Measurements from ENCODE around the gene RAB11FIP3.

DNA sequence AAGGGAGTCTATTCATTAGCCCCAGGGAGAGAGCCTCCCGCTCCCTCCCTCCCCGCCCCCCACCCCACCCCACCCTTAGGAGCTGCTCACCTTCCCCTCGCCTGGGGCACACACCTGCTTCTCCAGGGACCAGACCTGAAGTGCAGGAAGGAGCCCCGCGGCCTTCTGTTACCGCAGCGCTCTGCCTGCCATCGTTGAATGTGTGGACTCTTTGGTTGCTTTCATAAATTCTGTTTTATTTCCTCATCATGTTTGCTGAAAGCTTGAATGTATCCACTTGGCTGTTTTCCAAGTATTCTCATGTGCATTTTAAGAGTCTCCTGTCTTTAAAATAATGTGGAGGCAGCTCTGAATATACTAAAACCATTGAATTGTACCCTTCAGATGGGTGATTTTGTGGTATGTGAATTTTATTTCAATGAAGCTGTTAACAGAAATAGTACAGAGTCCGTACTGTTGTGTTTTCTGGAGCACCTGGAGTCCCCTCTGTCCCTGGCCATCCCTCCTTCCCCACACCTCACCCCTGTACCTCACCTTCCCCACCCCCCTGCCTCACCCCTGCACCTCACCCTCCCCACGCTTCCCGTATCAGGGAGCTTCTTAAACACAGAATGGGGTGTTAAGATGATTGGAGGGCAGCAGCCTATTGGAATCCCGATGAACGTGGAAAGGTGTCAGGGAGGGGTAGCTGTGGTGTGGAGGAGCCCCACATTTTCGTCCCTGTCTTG is 25.5 kb downstream of the RAB11FIP3 start:
- TF ChIP-seq, protein P1, sequence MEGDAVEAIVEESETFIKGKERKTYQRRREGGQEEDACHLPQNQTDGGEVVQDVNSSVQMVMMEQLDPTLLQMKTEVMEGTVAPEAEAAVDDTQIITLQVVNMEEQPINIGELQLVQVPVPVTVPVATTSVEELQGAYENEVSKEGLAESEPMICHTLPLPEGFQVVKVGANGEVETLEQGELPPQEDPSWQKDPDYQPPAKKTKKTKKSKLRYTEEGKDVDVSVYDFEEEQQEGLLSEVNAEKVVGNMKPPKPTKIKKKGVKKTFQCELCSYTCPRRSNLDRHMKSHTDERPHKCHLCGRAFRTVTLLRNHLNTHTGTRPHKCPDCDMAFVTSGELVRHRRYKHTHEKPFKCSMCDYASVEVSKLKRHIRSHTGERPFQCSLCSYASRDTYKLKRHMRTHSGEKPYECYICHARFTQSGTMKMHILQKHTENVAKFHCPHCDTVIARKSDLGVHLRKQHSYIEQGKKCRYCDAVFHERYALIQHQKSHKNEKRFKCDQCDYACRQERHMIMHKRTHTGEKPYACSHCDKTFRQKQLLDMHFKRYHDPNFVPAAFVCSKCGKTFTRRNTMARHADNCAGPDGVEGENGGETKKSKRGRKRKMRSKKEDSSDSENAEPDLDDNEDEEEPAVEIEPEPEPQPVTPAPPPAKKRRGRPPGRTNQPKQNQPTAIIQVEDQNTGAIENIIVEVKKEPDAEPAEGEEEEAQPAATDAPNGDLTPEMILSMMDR (IDR thresholded peaks at IDR 0.05): no peak
- TF ChIP-seq POLR2A (IDR thresholded peaks at IDR 0.05): no peak
- no peak for TF ChIP-seq EP300 (IDR thresholded peaks at IDR 0.05)

Measured in ovary (tissue), 3 donors.